Activated CD8-positive, alpha-beta T cell treated with anti-CD3 and anti-CD28 coated beads for 36 hours (primary cell): ENCODE data around the gene DLG5. TPM values are rescaled to one million over a fixed set of nuclear protein-coding genes. Genes with fewer than 3 reads are reported as not detected.

ENCODE experiments used
- ATAC-seq: fragments of 200-7000 bp; cut with Tn5 transposase; one replicate; pipeline ENCODE4 v1.10.0; 2021; ENCODE audit warnings: mild to moderate bottlenecking, moderate library complexity
- CTCF ChIA-PET: fragments of 350-600 bp; sonication (Branson Sonifier 250); formaldehyde crosslinking; loops from one replicate; lab custom pipeline; 2021; ENCODE audit warnings: antibody characterized with exemption; lab: Charles Lee
- POLR2A ChIA-PET: fragments of 350-600 bp; sonication (Branson Sonifier 250); formaldehyde crosslinking; loops from one replicate; lab custom pipeline; 2021; ENCODE audit warnings: antibody characterized with exemption; lab: Charles Lee
- DNase-seq: peaks from one replicate; pipeline ENCODE4 v3.0.0-alpha.2; 2020
- H3K27ac Mint-ChIP-seq: one replicate; pipeline ENCODE4 v1.8.0; 2021; ENCODE audit warnings: mild to moderate bottlenecking, mixed read lengths
- H3K27me3 Mint-ChIP-seq: one replicate; pipeline ENCODE4 v1.8.0; 2021; ENCODE audit warnings: mixed read lengths
- H3K36me3 Mint-ChIP-seq: one replicate; pipeline ENCODE4 v1.8.0; 2021; ENCODE audit warnings: low read depth, mixed read lengths
- H3K4me1 Mint-ChIP-seq: one replicate; pipeline ENCODE4 v1.8.0; 2021; ENCODE audit warnings: low read depth, mixed read lengths
- H3K4me3 Mint-ChIP-seq: one replicate; pipeline ENCODE4 v1.8.0; 2021; ENCODE audit warnings: mild to moderate bottlenecking, moderate library complexity, mixed read lengths
- H3K9me3 Mint-ChIP-seq: one replicate; pipeline ENCODE4 v1.8.0; 2021; ENCODE audit warnings: mixed read lengths
- intact Hi-C: fragments of 100-400 bp; cut with micrococcal nuclease; formaldehyde crosslinking; loops from one replicate; pipeline ENCODE4 v1.10.0; 2022
- total RNA-seq, 2 experiments: library from RNA; stranded (reverse); gene quantifications; one replicate each; pipeline ENCODE4 v1.2.3, GENCODE V29; 2021
- TF ChIP-seq, protein P1 (sequence below): fragments of 200-600 bp; IDR thresholded peaks from one replicate; pipeline ENCODE4 v1.8.0; 2022; ENCODE audit warnings: antibody characterized with exemption, mild to moderate bottlenecking

The DLG5 gene
- total RNA-seq, 2 experiments from 2014 or later = 2.7 to 4.8 TPM

DNA sequence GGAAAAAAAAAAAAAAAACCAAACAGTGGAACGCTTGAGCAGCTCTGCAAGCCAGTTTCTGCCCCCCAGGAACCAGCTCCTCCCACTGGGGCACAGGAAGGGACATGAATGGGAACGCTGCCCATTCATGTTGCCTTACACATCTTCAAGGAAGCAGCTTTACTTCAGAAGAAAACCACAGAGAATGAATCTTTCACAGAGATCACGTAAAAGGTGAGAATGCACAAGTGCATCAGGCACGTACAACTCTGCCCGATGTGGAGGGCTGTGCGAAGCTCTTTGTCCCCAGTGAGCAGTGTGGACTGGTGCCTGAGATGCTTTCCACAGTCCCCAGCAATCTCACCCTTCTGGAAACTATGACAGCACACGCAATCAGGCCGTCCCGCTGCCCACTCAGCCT lies 106.2 kb downstream of the DLG5 start:
- ATAC-seq (peak; percentile 81), DNase-seq (peak; percentile 47)
- Mint-ChIP-seq H3K4me1 (peaks cover 8% of the 10 kb centered on the region), H3K27ac (peak overlapping the region; percentile 77), H3K4me3 (no peak overlapping the region), H3K27me3 (no peaks in the 10 kb centered on the region), H3K9me3 (no peaks in the 10 kb centered on the region), H3K36me3 (no peaks in the 10 kb centered on the region)
- ChIA-PET POLR2A (interaction anchor here (1.1 kb wide), 1 partner anchor 16 kb away, joined by 3 read pairs; no protein-coding TSS in a partner anchor), CTCF (interaction anchor here (0.6 kb wide), 1 partner anchor 1686 kb away, joined by 3 read pairs; no protein-coding TSS in a partner anchor)
- TF ChIP-seq, protein P1, sequence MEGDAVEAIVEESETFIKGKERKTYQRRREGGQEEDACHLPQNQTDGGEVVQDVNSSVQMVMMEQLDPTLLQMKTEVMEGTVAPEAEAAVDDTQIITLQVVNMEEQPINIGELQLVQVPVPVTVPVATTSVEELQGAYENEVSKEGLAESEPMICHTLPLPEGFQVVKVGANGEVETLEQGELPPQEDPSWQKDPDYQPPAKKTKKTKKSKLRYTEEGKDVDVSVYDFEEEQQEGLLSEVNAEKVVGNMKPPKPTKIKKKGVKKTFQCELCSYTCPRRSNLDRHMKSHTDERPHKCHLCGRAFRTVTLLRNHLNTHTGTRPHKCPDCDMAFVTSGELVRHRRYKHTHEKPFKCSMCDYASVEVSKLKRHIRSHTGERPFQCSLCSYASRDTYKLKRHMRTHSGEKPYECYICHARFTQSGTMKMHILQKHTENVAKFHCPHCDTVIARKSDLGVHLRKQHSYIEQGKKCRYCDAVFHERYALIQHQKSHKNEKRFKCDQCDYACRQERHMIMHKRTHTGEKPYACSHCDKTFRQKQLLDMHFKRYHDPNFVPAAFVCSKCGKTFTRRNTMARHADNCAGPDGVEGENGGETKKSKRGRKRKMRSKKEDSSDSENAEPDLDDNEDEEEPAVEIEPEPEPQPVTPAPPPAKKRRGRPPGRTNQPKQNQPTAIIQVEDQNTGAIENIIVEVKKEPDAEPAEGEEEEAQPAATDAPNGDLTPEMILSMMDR = no peak
- intact Hi-C loops = no loop called here

DNA sequence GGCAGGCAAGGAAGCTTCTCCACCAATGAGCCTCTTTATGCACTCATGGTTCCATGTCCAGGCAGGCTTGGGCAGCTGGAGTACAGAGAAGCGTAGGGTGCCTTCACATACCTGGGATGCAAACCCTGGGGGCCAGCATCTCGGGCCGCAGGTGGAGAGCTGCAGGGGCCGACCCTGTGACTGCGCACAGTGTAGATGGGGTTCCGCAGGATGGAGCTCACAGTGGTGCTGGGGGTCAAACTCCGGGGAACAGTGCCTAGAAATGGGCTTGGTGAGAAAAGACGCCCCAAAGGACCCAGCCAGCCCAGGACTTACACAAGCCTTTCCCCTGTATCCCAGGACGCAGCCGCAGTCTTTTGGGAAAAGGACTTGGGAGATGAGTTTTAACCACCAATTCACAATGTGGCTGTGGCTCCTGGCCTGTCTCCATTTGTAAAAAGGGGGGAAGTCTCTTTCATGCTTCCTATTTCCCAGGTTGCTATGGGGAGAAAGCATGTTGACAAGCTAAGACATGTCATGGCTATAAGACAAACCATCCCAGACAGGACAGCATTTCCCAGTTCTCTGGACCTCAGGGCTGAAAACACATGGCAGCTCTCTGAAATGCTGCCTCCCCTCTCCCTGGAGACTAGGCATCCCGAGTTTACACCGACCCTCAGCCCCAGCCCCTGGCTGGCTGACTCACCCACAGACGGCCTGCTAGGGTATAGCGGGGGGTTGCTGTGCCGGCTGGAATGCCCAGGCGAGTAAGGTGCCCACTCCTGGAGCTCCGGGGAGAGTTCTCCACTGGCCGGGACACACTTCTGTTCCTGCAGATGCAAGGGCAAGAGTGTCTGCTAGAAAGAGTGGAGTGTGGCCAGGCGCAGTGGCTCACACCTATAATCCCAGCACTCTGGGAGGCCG lies 107.1 kb downstream of the DLG5 start:
- Mint-ChIP-seq H3K4me1 (peaks cover 8% of the 10 kb centered on the region), H3K27me3 (no peaks in the 10 kb centered on the region), H3K36me3 (no peaks in the 10 kb centered on the region), H3K27ac (no peak overlapping the region), H3K9me3 (no peaks in the 10 kb centered on the region), H3K4me3 (no peak overlapping the region)
- ATAC-seq (no peak), DNase-seq (no peak)
- intact Hi-C loops = no loop called here
- CTCF ChIA-PET = no interaction called here
- TF ChIP-seq, protein P1 = no peak
- POLR2A ChIA-PET = interaction anchor here (1.1 kb wide), 1 partner anchor 16 kb away, joined by 3 read pairs; no protein-coding TSS in a partner anchor

DNA sequence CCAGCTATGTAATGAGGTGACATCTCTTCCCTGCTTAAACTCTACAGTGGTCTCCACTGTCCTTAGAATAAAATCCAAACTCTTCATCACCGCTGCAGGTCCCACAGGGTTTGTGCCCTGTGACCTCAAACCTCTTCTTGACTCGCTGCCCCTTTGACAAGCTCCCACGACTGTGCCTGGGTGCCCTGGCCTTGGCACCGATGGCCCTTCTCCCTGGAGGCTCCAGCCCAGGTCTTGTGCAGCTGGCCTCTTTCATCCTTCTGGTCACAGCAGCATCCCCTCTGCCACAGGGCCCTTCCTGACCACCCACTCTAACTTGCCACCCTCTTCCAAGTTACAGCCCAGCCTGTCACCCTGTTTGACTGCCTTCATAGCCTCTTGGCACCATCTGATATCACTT lies 108.2 kb downstream of the DLG5 start:
- POLR2A ChIA-PET = no interaction called here
- H3K36me3 Mint-ChIP-seq = no peaks in the 10 kb centered on the region
- ATAC-seq (no peak), DNase-seq (no peak)
- no peaks in the 10 kb centered on the region for H3K27me3 Mint-ChIP-seq
- intact Hi-C loops = no loop called here
- CTCF ChIA-PET = no interaction called here
- TF ChIP-seq, protein P1 = no peak
- H3K9me3 Mint-ChIP-seq = no peaks in the 10 kb centered on the region
- H3K4me3 Mint-ChIP-seq = no peak overlapping the region
- H3K4me1 Mint-ChIP-seq = peaks cover 8% of the 10 kb centered on the region
- no peak overlapping the region for H3K27ac Mint-ChIP-seq

DNA sequence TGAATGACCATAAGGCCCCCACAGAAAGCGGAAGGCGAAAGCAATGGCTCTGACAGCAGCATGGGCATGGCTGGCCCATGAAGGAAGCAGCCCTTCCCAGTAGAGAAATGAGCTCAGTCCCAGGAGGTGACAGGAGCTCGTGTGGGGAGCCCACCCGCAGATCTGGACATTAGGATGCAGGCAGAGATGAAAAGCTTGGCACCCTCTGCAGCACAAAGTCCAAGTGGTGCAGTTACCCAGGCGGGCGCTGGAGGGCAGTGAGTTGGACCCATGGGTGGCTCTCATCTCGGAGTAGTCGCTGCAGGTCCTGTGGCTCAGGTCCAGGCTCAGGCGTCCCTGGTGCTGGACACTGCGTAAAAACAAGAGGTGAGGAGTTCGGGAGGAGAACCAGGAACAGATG lies 109.0 kb downstream of the DLG5 start:
- ChIA-PET POLR2A (interaction anchor here (0.7 kb wide), 1 partner anchor 13 kb away, joined by 3 read pairs; no protein-coding TSS in a partner anchor), CTCF (interaction anchor here (1.4 kb wide), 1 partner anchor 30 kb away, joined by 3 read pairs; no protein-coding TSS in a partner anchor)
- DNase-seq (no peak), ATAC-seq (no peak)
- H3K27me3 Mint-ChIP-seq = no peaks in the 10 kb centered on the region
- H3K4me1 Mint-ChIP-seq = peaks cover 8% of the 10 kb centered on the region
- no peaks in the 10 kb centered on the region for H3K36me3 Mint-ChIP-seq
- TF ChIP-seq, protein P1 = no peak
- H3K9me3 Mint-ChIP-seq = no peaks in the 10 kb centered on the region
- H3K4me3 Mint-ChIP-seq = no peak overlapping the region
- intact Hi-C loops = no loop called here
- H3K27ac Mint-ChIP-seq = no peak overlapping the region

DNA sequence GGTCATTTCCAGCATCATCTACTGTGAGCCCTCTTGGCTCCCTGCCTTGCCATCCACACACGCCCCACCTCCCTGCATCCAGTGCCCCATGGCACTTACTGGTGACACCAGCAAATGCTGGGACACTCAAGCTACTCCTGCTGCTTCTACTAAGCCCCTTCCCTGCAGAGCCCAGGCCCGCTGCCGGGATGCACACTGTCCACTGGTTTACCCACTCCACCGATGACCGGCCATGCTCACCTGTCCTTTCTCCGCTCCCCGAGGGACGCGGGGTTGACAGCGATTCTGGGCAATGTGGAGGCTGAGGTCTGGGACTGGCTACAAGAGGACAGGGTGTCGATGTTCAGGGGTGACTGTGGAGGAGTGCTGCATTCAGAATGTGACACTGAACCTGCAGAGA lies 110.2 kb downstream of the DLG5 start:
- ATAC-seq (no peak), DNase-seq (no peak)
- Mint-ChIP-seq H3K27ac (no peak overlapping the region), H3K36me3 (no peaks in the 10 kb centered on the region), H3K4me3 (no peak overlapping the region), H3K4me1 (peaks cover 8% of the 10 kb centered on the region), H3K9me3 (no peaks in the 10 kb centered on the region), H3K27me3 (no peaks in the 10 kb centered on the region)
- intact Hi-C loops = no loop called here
- TF ChIP-seq, protein P1 = no peak
- CTCF ChIA-PET = no interaction called here
- POLR2A ChIA-PET = no interaction called here
